NCI-H748 treated with DMSO at 0.1 percent for 48 hours (cell line): ENCODE results near the gene EMILIN3.

Source experiments
- DNase-seq: peaks from one replicate; lab custom pipeline; 2025; lab: John Stamatoyannopoulos, UW

The EMILIN3 gene

GRCh38 chr20:41344938-41345728 lies 21.5 kb downstream of the EMILIN3 start:
- DNase-seq, result no peak

- no peak for DNase-seq
Measured at GRCh38 chr20:41344477-41344876, 22.1 kb downstream of the EMILIN3 start.

GRCh38 chr20:41342474-41343464 lies 23.8 kb downstream of the EMILIN3 start:
- DNase-seq, result no peak

GRCh38 chr20:41340327-41341055 lies 26.1 kb downstream of the EMILIN3 start, which contains the start of gene LPIN3:
TSS of gene LPIN3 (plus strand) at chr20:41340821. CDS start at chr20:41345804, 4,983 bp downstream.
- DNase-seq, result peak; percentile 19

GRCh38 chr20:41339957-41340326 lies 26.7 kb downstream of the EMILIN3 start:
- DNase-seq, result peak; percentile 58

- DNase-seq, result no peak
Measured at GRCh38 chr20:41336711-41337492, 29.7 kb downstream of the EMILIN3 start.

GRCh38 chr20:41335591-41335990 lies 31.0 kb downstream of the EMILIN3 start:
- DNase-seq, result no peak

GRCh38 chr20:41334443-41335421 lies 31.9 kb downstream of the EMILIN3 start:
- DNase-seq, result no peak

- DNase-seq, result no peak
Measured at GRCh38 chr20:41334036-41334435, 32.6 kb downstream of the EMILIN3 start.

GRCh38 chr20:41331731-41332130 lies 34.9 kb downstream of the EMILIN3 start:
- no peak for DNase-seq

GRCh38 chr20:41330941-41331340 lies 35.7 kb downstream of the EMILIN3 start:
- DNase-seq, result no peak

GRCh38 chr20:41330343-41330720 lies 36.3 kb downstream of the EMILIN3 start:
- no peak for DNase-seq

- DNase-seq, result no peak
Measured at GRCh38 chr20:41329435-41330342, 36.9 kb downstream of the EMILIN3 start.

GRCh38 chr20:41327178-41327577 lies 39.4 kb downstream of the EMILIN3 start:
- no peak for DNase-seq

GRCh38 chr20:41320976-41321375 lies 45.6 kb downstream of the EMILIN3 start:
- no peak for DNase-seq

GRCh38 chr20:41320441-41320840 lies 46.2 kb downstream of the EMILIN3 start:
- DNase-seq, result no peak

GRCh38 chr20:41318271-41318649 lies 48.4 kb downstream of the EMILIN3 start:
- peak; percentile 23 for DNase-seq

GRCh38 chr20:41317546-41318270 lies 48.9 kb downstream of the EMILIN3 start, which contains the start of gene ZHX3:
TSS of gene ZHX3 (minus strand) at chr20:41317731. CDS start at chr20:41204916, 112,815 bp downstream.
- DNase-seq, result peak; percentile 82
